HG02840 (cell line): ENCODE data around the gene IQCE.

Experiments used
- ATAC-seq: cut with Tn5 transposase; IDR thresholded peaks from one replicate; pipeline ENCODE4 v1.9.1; 2021; ENCODE audit warnings: mild to moderate bottlenecking, moderate library complexity, moderate number of reproducible peaks; ENCODE audit not compliant: unreplicated experiment, low FRiP score

Gene IQCE

GRCh38 chr7:2641406-2642393 lies 82.9 kb downstream of the IQCE start:
- ATAC-seq = peak; percentile 59

- ATAC-seq = no peak
Observed at GRCh38 chr7:2643386-2644219, 84.8 kb downstream of the IQCE start.

- no peak for ATAC-seq
Observed at GRCh38 chr7:2644220-2644561, 85.4 kb downstream of the IQCE start.

- no peak for ATAC-seq
Observed at GRCh38 chr7:2644562-2645273, 85.9 kb downstream of the IQCE start.

- no peak for ATAC-seq
Observed at GRCh38 chr7:2645274-2645868, 86.6 kb downstream of the IQCE start.

- no peak for ATAC-seq
Observed at GRCh38 chr7:2646336-2646679, 87.5 kb downstream of the IQCE start.

- ATAC-seq = no peak
Observed at GRCh38 chr7:2646680-2647571, 88.1 kb downstream of the IQCE start.

GRCh38 chr7:2647594-2648172 lies 88.9 kb downstream of the IQCE start:
- no peak for ATAC-seq

- ATAC-seq = no peak
Observed at GRCh38 chr7:2649139-2649838, 90.5 kb downstream of the IQCE start.

- ATAC-seq = no peak
Observed at GRCh38 chr7:2649991-2650390, 91.2 kb downstream of the IQCE start.

GRCh38 chr7:2650451-2650850 lies 91.7 kb downstream of the IQCE start:
- no peak for ATAC-seq

GRCh38 chr7:2651336-2651735 lies 92.6 kb downstream of the IQCE start:
- ATAC-seq = no peak

GRCh38 chr7:2651847-2652735 lies 93.3 kb downstream of the IQCE start:
- no peak for ATAC-seq

- no peak for ATAC-seq
Observed at GRCh38 chr7:2652736-2653060, 93.9 kb downstream of the IQCE start.

- no peak for ATAC-seq
Observed at GRCh38 chr7:2654059-2654458, 95.3 kb downstream of the IQCE start.

GRCh38 chr7:2655870-2656614 lies 97.3 kb downstream of the IQCE start:
- ATAC-seq = no peak

GRCh38 chr7:2657208-2657607 lies 98.4 kb downstream of the IQCE start:
- no peak for ATAC-seq
